ENCODE results near the gene STPG1.
A peak's percentile ranks its signal among the peaks of the same experiment; 100 is the strongest.

Gene STPG1

DNA sequence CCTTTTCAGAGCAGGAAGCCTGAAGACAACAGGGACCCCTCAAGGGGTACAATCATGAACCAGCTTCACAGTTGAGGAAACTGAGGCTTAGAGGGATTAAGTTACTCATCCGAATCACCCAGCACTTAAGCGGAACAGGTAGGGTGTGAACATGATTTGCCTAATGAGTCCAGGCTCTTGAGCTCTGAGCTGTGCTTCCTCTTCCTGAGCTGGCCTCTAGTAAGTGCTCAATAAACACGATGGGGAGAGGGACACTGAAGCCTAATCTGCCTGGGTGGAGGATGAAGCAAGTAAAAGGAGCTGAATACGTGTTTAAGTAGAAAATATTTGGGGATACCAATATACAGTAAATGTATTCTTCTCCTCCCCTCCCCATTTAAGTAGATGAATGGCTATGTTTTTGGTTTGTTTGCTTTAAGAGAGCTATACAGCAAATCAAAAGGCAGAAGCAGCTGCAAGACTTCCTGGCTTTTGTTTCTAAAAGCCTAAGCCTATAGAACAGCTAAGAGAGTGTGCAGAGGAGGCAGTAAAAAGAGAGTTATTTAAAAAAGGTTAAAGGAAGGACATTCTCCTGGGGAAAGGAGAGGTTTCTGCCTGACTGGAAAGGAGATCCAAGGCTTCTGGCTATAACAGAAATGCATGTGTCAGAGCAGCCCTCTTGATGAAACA, 20.5 kb downstream of the STPG1 start:
- ATAC-seq, result no peak

DNA sequence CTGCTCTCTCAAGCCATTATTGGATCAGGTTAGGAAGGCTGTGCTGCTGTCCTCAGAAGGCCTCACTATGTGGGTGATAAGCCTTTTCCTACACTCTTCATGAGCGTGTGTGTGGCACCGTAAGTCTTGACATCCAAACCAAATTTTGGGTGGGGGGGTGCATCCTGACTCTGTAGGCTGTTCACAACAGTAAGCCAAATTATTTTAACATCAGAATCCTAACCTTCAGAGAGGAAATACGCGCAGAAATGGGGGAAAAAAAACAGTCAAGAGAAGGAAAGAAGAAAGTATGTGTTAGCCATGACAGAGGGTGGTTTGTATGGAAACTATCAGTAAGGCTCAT, 21.0 kb downstream of the STPG1 start:
- peak in 1 of 2 donors; percentile 3 for ATAC-seq

DNA sequence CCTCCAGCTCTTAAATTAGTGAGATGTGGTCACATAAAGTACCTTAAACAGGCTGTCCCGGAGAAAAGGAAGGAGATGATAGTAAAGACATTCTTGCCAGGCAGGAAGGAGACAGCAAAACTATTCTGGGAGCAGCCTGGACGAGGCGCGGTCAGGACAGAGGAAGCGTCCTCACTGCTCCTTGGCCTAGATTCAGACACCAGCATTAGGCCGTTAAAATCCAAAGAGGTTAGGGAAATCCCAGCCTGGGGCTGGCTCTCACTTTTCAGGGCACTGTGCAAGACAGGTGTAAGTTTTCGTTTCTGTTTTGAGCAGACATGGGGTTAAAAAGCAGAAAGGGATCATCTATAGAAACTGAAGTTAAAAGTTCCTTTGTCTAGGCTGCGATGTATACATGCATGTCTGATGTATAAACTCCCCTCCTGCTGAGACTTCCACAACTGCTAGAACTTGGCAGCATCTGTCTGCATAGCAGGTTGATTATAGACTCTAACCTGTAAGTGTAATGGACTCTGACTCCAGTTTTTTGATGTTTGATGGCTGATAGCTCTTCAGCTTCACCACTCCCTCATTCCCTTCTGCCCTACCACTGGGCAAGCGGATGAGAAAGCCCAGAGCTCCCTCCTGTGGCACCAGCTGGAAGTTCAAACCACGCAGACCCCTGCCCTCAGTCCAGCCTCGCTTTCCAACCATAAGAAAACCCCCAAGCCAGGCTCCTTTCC, 21.5 kb downstream of the STPG1 start:
- peak; percentile 82 to 83 for ATAC-seq

DNA sequence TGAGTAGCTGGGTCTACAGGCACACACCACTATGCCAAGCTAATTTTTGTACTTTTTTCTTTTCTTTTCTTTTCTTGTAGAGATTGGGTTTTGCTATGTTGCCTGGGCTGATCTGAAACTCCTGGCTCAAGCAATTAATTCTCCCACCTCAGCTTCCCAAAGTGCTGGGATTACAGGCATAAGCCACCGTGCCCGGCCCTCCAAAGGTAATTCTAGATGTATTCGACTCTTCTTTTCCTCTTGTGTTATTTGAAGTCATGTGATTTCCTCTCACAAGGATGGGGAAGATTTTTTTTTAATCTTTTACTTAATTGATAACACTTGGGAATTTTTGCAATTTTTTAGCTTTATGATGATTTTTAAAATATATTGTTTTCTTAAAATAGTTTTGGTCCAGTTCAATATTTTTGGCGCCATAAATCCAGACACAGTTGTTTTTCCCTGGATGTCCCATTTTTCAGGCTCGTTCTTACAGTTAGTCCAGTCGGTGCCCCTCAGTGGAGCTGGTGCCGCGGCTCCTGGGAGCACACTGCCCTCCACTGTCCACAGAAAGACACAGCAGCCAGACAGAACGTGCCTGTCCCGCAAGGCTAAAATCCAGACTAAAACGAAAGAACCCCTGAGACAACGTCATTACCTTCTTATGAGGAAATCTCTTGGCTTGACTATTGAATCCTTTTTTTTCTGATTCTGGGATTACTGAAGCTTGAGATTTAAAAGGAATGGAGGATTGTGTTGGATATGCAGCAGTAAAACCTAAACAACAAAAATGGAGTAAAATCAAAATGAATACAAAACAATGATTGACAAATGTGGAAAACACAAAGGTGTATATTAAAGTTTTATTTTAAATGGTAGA, 22.4 kb downstream of the STPG1 start:
- peak; percentile 61 to 74 for ATAC-seq

DNA sequence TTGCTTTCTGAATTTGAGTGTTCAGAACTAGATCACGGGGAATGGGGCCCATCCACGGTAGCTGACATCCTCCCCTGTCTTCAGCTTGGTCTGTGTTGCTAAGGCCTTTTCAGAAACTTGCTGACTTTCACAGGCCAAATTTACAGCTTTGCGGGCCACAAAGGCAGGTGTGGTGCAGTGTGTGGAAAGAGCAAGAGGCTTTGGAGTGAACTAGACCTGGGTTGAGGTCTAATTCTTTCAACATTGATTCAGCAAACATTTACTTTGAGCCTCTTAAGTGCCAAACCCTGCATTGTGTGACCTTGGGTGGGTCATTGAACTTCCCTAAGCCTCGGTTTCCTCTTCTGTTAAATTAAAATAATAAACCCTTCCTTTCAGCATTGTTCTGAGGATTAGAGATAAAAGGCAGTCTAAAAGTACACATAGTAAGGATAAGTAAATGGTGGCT, 24.3 kb downstream of the STPG1 start:
- ATAC-seq, result no peak

DNA sequence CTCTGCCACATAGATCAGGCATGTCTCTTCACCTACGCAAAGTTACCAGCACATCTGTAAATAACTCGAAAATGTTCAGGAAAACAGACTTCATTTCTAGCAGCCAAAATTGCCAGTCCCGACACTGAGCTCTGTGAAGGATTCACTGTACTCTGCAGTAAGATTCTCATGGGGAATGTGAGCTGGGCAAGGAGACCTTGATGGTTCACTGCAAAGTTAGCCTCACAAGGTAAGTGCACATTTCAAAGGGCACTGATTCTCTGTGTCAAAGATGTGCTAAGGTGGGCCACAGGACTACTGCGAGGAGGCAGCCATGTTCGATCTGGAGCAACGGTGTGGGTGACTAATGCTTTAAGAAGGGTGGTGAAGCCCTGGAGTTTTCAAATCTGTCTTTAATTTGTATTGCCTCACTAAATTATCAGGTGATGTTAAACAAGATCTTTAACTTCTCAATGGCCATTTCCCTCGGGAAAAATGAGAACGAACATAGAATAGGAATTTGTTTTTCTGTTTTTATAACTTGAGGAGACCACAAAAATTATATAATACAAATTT, 25.2 kb downstream of the STPG1 start:
- ATAC-seq, result no peak

DNA sequence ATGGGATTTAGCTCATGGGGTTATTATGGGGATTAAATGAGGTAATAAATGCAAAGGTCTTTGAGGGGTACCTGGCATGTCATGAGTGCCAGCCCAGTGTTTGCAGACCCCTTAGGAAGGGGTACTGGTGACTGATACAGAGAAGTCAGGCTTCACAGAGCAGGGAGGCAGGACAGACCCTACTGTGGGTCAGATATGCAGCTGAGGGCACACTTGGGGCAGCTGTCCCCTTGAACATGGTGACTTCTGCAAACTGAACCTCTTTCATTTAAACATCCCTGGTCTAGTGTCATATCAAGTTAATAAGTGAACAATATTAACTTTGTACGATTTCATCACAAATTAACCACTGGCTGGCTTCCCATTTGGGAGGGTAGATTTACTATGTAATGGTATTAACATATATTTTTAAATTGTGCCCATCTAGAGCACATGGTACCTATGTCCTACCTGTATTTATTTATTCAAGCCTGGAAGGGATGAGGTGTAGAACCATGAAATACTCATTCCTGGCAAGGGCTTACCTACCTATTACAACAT, 25.9 kb downstream of the STPG1 start:
- ATAC-seq, result no peak

DNA sequence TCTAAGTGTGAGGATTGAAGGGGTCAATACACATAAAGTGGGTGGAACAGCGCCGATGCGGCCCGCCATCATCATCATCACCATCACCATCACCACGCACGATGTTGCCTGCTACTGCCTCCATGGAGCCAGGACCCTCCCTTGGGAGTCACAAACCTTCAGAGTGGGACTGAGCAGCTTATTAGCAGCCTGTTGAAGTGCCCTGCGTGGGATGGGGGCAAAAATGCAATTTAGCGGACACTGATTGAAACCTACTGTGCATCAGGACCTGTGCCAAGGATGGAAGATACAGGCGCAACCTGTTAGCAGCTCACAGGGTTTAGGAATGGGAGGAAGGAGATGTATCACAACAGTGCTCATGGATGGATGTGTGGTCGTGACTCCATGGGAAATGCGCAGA, 26.7 kb downstream of the STPG1 start:
- ATAC-seq, result no peak

DNA sequence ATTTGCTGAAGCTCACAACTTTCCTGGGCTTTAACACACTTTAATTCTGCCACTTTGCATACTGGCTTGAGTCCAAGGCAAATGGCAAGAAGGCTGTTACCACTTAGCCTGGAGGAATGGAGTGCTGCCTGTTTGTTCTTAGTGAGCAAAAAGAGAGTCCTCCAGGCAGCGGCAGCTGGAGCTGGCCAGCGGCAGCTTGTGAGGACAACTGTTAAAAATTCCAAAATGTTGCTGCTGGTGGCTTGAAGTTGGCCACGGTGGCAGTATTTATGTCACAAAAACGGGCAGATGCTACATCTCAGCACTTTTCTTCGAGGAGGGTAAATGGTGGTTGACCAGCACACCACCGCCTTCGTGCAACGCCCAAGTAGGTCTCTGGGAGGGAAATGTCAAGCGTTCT, 27.3 kb downstream of the STPG1 start:
- ATAC-seq, result no peak

DNA sequence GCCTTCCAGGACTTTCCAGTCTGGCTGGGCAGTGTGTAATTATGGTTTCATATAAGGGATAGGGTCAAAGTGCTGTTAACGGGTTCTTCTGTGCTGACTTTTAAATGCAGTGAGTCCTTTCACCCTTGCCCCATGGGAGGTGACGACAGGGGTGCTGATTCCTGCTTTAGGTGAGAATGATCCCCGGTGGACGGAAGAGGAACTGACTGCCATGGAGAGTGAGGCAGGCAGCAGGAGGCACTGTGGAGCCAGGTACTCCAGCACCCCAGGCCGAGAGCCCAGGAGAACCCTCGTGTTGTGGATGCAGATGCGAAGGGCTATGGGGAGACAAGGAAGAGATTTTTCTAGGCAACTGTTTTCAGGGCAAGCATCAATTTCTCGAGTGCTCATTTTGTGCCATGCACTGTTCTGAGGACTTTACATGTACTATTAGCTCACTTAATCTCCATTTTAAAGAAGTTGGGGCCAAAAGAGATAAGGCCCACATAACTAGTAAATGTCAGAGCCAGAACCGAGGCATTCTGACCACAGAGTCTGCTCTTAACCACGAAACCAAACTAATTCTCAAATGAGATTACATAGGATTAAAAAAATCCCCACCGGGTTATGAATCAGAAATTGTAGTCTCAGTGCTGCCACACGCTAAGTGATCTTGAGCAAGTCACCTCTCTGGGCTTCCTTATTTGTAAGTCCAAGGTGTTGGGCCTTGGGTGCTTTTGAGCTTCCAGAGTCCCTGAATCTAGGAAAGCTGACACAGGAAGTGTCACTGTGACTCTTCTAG, 28.2 kb downstream of the STPG1 start:
- peak; percentile 57 to 70 for ATAC-seq

DNA sequence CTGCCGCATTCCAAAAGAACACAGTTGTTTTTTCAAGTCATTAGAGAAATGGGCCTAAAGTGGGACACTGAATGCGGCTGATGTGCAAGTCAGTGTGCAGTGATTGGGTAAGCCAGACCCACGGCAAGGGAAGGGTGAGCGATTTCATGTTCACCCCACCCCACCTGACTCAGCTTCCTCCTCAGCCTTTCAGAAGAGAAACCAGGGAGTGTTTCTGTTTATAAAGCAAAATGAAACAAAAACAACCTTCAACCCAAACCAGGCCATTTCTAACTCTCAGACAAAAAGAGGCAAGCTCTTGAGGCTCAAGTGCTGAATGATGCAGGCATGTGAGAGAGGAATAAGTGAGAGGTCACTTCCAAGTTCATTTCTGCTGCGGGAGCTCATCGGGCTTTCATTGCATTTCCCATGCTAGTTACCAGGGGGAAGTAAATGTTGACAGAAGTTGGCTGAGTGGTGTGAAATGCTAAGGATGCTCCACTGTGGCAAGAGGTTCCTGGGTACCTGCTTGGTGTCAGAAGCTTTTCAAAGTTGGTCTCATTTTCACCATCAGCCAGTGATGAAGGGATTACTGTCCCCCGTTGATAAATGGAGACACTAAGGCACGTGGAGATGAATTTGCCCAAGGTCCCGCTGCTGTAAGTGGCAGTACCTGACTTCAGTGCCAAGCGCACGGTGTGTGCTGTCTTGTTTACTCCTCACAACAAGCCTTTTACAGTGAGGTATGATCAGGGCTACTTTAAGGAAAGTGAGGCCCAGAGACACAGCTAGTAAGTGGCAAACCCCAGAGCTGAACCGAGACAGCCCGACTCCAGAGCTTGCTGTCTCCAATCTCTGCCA, 29.1 kb downstream of the STPG1 start:
- ATAC-seq, result peak; percentile 86 to 91

DNA sequence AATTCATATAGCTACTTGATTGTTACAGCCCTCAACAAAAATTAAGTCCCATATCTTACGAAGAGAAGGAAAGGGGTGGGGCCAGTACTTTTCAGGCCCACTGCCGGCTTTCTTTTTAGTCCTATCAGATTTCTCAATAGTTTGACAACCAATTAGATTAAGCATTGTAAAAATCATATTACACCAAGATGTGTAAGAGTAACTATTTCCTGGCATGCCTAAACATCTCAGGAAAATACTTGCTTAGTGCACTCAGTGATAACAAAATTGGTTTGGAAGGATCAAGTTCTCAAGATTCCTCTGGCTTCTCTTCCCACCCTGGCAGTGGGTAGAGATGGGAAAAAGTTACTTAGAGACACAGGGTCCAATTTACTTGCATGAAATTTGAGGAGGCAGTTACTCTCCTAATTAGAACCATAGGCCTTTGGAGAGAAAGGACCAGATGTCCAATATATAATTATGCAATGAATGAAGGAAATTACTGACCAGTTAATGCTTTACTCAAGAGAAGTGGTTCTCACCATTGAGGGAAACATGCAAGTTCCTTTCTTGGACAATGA, 30.1 kb downstream of the STPG1 start:
- no peak for ATAC-seq

DNA sequence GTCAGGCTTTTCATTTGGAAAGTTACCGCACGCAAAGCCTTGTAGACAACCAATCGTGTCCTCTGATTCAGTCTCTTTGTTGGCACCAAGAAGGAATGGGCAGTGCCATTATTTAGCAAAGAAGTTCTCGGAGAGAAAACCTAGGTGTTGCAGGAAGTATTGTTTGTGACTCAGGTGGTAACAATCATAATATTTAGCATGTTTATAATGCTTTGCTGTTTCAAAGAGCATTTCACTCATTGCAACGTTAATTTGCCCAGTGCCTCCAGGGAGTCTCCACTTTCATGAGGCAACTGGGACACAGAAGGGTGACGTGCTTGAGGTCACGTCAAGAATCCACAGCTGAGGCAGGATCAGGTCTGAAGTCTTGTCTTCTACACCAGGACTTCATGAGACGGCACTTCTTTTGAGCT, 31.4 kb downstream of the STPG1 start:
- no peak for ATAC-seq

DNA sequence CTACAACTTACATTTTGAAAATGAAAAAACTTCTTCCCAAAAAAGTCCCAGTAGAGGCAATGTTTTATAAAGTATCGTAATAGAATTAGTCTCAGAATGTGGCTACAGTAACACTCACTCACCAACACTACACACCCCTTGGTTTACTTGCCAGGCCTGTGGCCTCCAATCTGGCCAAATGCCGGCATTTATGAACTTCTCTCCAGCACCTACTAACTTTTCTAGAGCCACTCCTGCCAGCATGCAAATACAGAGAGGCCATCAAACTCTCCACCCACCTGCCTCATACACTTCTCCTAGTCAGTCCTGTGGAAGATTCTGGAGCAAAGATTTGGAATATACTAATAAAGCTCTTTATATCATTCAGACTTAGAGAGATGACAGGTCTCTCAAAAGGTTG, 32.3 kb downstream of the STPG1 start:
- no peak for ATAC-seq

DNA sequence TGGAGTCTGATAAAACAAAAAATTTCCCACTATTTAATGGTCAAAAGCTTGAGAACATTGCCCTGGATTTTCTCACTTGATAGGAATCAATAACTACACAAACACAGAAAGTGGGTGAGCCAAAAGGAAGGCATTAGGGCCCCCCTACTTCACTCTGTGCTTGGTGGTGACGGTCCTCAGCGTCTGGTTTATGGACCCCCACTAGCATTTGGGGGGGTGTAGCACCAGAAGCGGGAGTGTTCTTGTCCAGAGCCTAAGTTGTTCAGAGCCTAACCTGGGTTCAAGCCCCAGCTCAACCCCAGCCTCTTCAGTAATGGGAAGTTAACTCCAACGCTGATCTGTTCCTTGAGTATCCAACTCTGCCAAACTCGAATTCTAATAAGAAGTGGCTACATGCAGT, 33.1 kb downstream of the STPG1 start:
- ATAC-seq, result no peak

DNA sequence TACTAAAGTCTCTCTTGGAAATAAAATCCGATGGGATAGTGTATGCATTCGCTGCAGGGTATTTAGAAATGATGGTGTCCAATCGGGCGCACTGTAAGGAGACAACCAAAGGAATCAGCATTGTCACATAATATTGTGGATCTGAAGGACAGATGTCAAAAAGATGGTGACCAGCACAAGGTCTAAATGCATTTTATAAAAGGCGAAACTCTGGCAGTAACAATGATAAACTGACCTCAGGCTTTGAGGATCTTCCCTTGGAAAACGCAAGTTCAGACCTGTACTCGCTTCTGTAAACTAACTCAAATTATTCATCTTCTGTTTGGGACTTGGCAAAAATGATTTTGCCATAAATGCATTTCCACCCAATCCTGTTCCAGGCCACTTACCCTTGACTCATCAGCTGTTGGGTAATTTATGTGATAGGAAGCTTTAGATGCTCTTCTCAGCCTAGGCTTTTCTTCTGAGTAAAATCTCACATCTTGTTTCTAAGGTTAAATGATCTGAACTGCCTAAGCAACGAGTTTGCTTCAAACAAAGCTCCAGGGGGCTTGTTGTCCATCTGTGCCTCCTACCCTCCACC, 33.8 kb downstream of the STPG1 start:
- no peak for ATAC-seq

DNA sequence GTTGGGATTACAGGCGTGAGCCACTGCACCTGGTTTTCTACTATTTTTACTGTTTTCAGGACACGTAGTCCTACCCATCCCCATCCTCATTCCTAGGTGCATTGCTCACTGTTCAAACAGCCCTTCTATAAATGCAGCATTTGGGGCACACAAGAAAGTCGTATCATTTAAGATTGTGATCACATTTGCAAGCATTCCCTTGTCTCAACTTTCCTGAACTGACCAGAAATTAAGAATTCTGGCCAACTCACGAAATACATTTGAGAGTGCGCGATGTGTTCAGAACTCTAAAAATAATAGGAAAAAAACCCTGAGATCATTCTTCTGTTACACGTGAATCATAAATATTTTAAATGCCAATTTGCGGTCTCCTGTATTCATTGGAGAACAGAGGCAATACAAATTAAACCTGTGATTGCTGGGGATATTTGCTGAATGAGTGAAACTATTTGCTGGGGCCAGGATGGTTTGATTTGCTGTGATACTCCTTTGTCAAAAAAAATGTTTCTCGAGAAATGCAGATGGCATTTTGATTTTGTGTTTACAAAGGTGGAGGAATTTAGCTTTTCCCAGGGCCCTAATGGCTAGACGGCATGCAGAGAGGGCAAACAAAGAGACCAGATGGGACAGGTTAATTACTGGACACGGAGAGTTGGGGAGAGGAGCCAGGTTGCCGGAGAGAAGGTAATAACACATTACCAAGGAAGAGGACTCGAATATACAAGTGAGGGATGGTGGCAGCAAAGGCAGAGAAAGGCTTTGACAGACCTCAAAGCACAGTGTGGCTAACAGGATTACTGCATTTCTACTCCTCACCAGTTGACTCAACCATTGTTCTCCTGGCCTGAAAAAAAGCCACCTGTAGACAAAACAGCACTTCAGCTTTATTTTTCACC, 38.4 kb downstream of the STPG1 start:
- no peak for ATAC-seq

DNA sequence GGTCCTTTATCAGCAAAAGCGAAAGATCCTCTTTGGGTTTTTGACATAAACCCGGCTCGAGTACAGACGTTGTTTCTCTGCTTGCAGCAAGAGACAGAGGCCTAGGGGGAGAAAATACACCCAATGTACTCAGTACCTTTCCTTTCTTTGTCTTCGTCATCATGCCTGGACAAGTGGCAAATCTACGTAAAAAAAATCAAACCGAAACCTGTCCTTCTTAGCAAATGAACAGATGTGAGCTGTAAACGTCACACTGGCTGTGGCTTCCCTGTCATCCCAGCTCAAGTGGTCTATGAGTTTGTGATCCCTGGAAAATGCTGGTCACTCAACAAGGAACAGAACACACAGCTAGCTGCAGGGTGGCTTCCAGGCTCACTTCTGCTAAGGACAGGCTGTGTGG, 39.9 kb downstream of the STPG1 start:
- ATAC-seq, result no peak

DNA sequence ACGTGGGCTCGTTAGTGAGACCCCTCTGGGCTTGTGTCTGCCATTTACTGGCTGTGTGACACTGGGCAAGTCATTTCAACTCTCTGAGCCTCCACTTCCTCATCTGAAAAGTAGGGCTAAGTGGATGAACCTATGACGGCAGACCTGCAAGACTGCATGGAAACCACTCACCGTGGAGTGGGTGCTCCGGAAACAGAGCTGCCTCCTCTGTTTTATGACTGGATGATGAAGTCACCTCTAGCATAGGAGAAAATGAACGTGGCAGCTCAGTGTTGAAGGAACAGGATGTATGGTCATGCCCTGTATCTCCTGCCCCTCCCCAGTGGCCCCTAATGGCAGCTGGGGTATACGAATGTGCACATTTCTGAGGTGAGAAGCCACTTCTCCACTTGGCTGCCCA, 40.5 kb downstream of the STPG1 start:
- peak; percentile 41 to 72 for ATAC-seq
